DMS 273 (cell line): ENCODE data around the gene LRBA.
"Not testable (repeated sequence)": the region's sequence is repeated elsewhere in the genome, so short reads cannot be mapped to it uniquely, and the experiment has no call there.

Experiments
- DNase-seq: peaks from one replicate; lab custom pipeline; 2025; ENCODE audit not compliant: unreplicated experiment; lab: John Stamatoyannopoulos, UW

Gene LRBA

GRCh38 chr4:150765216-150765615 lies 249.9 kb downstream of the LRBA start:
- no peak for DNase-seq

GRCh38 chr4:150751648-150752047 lies 263.4 kb downstream of the LRBA start:
- no peak for DNase-seq

- DNase-seq = no peak
These were observed 264.3 kb downstream of the LRBA start for GRCh38 chr4:150750824-150751223.

- DNase-seq = no peak
These were observed 268.9 kb downstream of the LRBA start for GRCh38 chr4:150746156-150746555.

GRCh38 chr4:150744570-150744969 lies 270.5 kb downstream of the LRBA start:
- no peak for DNase-seq

- no peak for DNase-seq
These were observed 271.3 kb downstream of the LRBA start for GRCh38 chr4:150743564-150744342.

GRCh38 chr4:150742930-150743329 lies 272.2 kb downstream of the LRBA start:
- DNase-seq = not testable (repeated sequence)

GRCh38 chr4:150739591-150739990 lies 275.5 kb downstream of the LRBA start:
- DNase-seq = no peak

GRCh38 chr4:150725957-150726523 lies 289.0 kb downstream of the LRBA start:
- no peak for DNase-seq

- DNase-seq = no peak
These were observed 291.2 kb downstream of the LRBA start for GRCh38 chr4:150723727-150724411.

- peak; percentile 63 for DNase-seq
These were observed 292.1 kb downstream of the LRBA start for GRCh38 chr4:150722908-150723362.

GRCh38 chr4:150720973-150721518 lies 294.0 kb downstream of the LRBA start:
- DNase-seq = peak; percentile 17

GRCh38 chr4:150717952-150718351 lies 297.1 kb downstream of the LRBA start:
- no peak for DNase-seq

- DNase-seq = no peak
These were observed 300.3 kb downstream of the LRBA start for GRCh38 chr4:150714462-150715438.

- no peak for DNase-seq
These were observed 301.8 kb downstream of the LRBA start for GRCh38 chr4:150713251-150713650.

- DNase-seq = no peak
These were observed 304.2 kb downstream of the LRBA start for GRCh38 chr4:150710770-150711375.

GRCh38 chr4:150708004-150708403 lies 307.1 kb downstream of the LRBA start:
- no peak for DNase-seq

GRCh38 chr4:150699599-150699998 lies 315.5 kb downstream of the LRBA start:
- no peak for DNase-seq

- DNase-seq = no peak
These were observed 319.9 kb downstream of the LRBA start for GRCh38 chr4:150695162-150695561.

- no peak for DNase-seq
These were observed 320.6 kb downstream of the LRBA start for GRCh38 chr4:150694438-150694837.
